Right atrium auricular region (tissue), 2 donors: ENCODE data around the gene APOC4. TPM values are rescaled to one million over a fixed set of nuclear protein-coding genes. Genes with fewer than 3 reads are reported as not detected.

Source experiments
- DNase-seq: peaks from one replicate; pipeline ENCODE4 v3.0.0-alpha.2; 2019; ENCODE audit warnings: low spot score
- H3K27ac ChIP-seq, 2 donors: fragments of 200-600 bp; sonication (generic); 1 replicate in 1 of 2; 2 replicates in 1 of 2; pipeline ENCODE4 v1.5.1; 2016 to 2019
- H3K27me3 ChIP-seq, 2 donors: fragments of 200-600 bp; sonication (generic); one replicate each; pipeline versions ENCODE4 v1.5.1 to v1.6.0; 2017 to 2019
- H3K36me3 ChIP-seq: fragments of 200-600 bp; sonication (generic); one replicate; pipeline ENCODE4 v1.5.1; 2016
- H3K4me1 ChIP-seq, 2 donors: fragments of 200-600 bp; sonication (generic); one replicate each; pipeline versions ENCODE4 v1.5.1 to v1.6.0; 2017 to 2019
- H3K4me3 ChIP-seq, 2 donors: fragments of 200-600 bp; sonication (generic); 1 replicate in 1 of 2; 2 replicates in 1 of 2; pipeline ENCODE4 v1.5.1; 2017 to 2019; ENCODE audit warnings: mild to moderate bottlenecking in 1 of 2, moderate library complexity in 1 of 2
- H3K9me3 ChIP-seq, 2 donors: fragments of 200-600 bp; sonication (generic); one replicate each; pipeline ENCODE4 v1.5.1; 2019
- CTCF ChIP-seq, 2 donors: fragments of 200-600 bp; sonication (generic); IDR thresholded peaks; one replicate each; pipeline ENCODE4 v1.5.1; 2019; ENCODE audit warnings: antibody characterized with exemption in 2 of 2
- total RNA-seq, 2 donors: library from RNA; depleted of rRNA; stranded (reverse); fragments of >200 nt; gene quantifications; one replicate each; pipeline ENCODE4 v1.1.0, GENCODE V29; 2016

Gene APOC4
- total RNA-seq: not detected

- no peak for TF ChIP-seq CTCF (IDR thresholded peaks at IDR 0.05)
- H3K9me3 ChIP-seq: no peaks in the 10 kb centered on the region
- DNase-seq: no peak
These were observed at the start of gene APOC4 for GRCh38 chr19:44942067-44942571. Gene APOC4 (plus strand): TSS chr19:44942237. CDS start chr19:44942278, 41 bp downstream.

GRCh38 chr19:44892932-44893331 is 49.1 kb upstream of the APOC4 start:
- H3K27ac ChIP-seq: no peak overlapping the region
- H3K9me3 ChIP-seq: no peaks in the 10 kb centered on the region
- no peak for TF ChIP-seq CTCF (IDR thresholded peaks at IDR 0.05)
- peaks cover 0 to 25% of the 10 kb centered on the region in 2 donors for H3K4me1 ChIP-seq
- no peak overlapping the region for H3K4me3 ChIP-seq
- H3K36me3 ChIP-seq: peaks cover 58% of the 10 kb centered on the region
- no peak for DNase-seq
- H3K27me3 ChIP-seq: no peaks in the 10 kb centered on the region

More at GRCh38 chr19:44942067-44942571, at the start of gene APOC4:
- Histone ChIP-seq H3K4me1 (no peaks in the 10 kb centered on the region), H3K36me3 (no peaks in the 10 kb centered on the region), H3K27ac (no peak within 1 kb of the TSS), H3K4me3 (no peak within 1 kb of the TSS), H3K27me3 (no peaks in the 10 kb centered on the region)

GRCh38 chr19:44893332-44894051 is 48.5 kb upstream of the APOC4 start:
- Histone ChIP-seq H3K4me3 (no peak overlapping the region), H3K27me3 (no peaks in the 10 kb centered on the region), H3K4me1 (peaks cover 0 to 25% of the 10 kb centered on the region in 2 donors), H3K27ac (no peak overlapping the region), H3K36me3 (peaks cover 54% of the 10 kb centered on the region), H3K9me3 (no peaks in the 10 kb centered on the region)
- no peak for TF ChIP-seq CTCF (IDR thresholded peaks at IDR 0.05)
- no peak for DNase-seq

GRCh38 chr19:44894052-44894400 is 48.0 kb upstream of the APOC4 start:
- Histone ChIP-seq H3K4me3 (no peak overlapping the region), H3K4me1 (peaks cover 0 to 25% of the 10 kb centered on the region in 2 donors), H3K9me3 (no peaks in the 10 kb centered on the region), H3K27me3 (no peaks in the 10 kb centered on the region), H3K36me3 (peaks cover 54% of the 10 kb centered on the region), H3K27ac (no peak overlapping the region)
- no peak for TF ChIP-seq CTCF (IDR thresholded peaks at IDR 0.05)
- DNase-seq: no peak

- Histone ChIP-seq H3K27ac (no peak overlapping the region), H3K9me3 (no peaks in the 10 kb centered on the region), H3K36me3 (peaks cover 56% of the 10 kb centered on the region), H3K4me1 (peaks cover 0 to 17% of the 10 kb centered on the region in 2 donors), H3K4me3 (no peak overlapping the region), H3K27me3 (no peaks in the 10 kb centered on the region)
- TF ChIP-seq CTCF (IDR thresholded peaks at IDR 0.05): no peak
- no peak for DNase-seq
These were observed 47.1 kb upstream of the APOC4 start for GRCh38 chr19:44894946-44895345.
